Measurements from ENCODE around the gene COX10. TPM values are rescaled to one million over a fixed set of nuclear protein-coding genes. Genes with fewer than 3 reads are reported as not detected.

Gene COX10
- total RNA-seq, 1 experiment from 2014 or later, result 20.9 TPM

- H3K27me3 ChIP-seq, result no peaks in the 10 kb centered on the region
- H3K4me3 ChIP-seq, result no peak overlapping the region
- DNase-seq, result no peak
- no peaks in the 10 kb centered on the region for H3K36me3 ChIP-seq
- no peaks in the 10 kb centered on the region for H3K9me3 ChIP-seq
Measured at GRCh38 chr17:14098246-14098645, 28.9 kb downstream of the COX10 start.

- Histone ChIP-seq H3K36me3 (no peaks in the 10 kb centered on the region), H3K9me3 (no peaks in the 10 kb centered on the region), H3K4me3 (no peak overlapping the region), H3K27me3 (no peaks in the 10 kb centered on the region)
- DNase-seq, result no peak
Measured at GRCh38 chr17:14101976-14102375, 32.7 kb downstream of the COX10 start.

GRCh38 chr17:14103836-14104235 is 34.5 kb downstream of the COX10 start:
- Histone ChIP-seq H3K27me3 (no peaks in the 10 kb centered on the region), H3K36me3 (no peaks in the 10 kb centered on the region), H3K9me3 (no peaks in the 10 kb centered on the region), H3K4me3 (no peak overlapping the region)
- no peak for DNase-seq

GRCh38 chr17:14104734-14105133 is 35.4 kb downstream of the COX10 start:
- no peak overlapping the region for H3K4me3 ChIP-seq
- no peak for DNase-seq
- H3K9me3 ChIP-seq, result no peaks in the 10 kb centered on the region
- H3K27me3 ChIP-seq, result no peaks in the 10 kb centered on the region
- no peaks in the 10 kb centered on the region for H3K36me3 ChIP-seq

GRCh38 chr17:14107889-14108288 is 38.6 kb downstream of the COX10 start:
- Histone ChIP-seq H3K27me3 (no peaks in the 10 kb centered on the region), H3K9me3 (no peaks in the 10 kb centered on the region), H3K4me3 (no peak overlapping the region), H3K36me3 (no peaks in the 10 kb centered on the region)
- no peak for DNase-seq

- Histone ChIP-seq H3K9me3 (no peaks in the 10 kb centered on the region), H3K4me3 (no peak overlapping the region), H3K27me3 (no peaks in the 10 kb centered on the region), H3K36me3 (no peaks in the 10 kb centered on the region)
- no peak for DNase-seq
Measured at GRCh38 chr17:14112407-14112806, 43.1 kb downstream of the COX10 start.

- no peak for DNase-seq
- Histone ChIP-seq H3K27me3 (no peaks in the 10 kb centered on the region), H3K36me3 (no peaks in the 10 kb centered on the region)
Measured at GRCh38 chr17:14113137-14113536, 43.8 kb downstream of the COX10 start.

GRCh38 chr17:14116263-14117024 is 47.1 kb downstream of the COX10 start:
- Histone ChIP-seq H3K9me3 (no peaks in the 10 kb centered on the region), H3K27me3 (no peaks in the 10 kb centered on the region), H3K36me3 (no peaks in the 10 kb centered on the region), H3K4me3 (no peak overlapping the region)
- DNase-seq, result no peak

More at GRCh38 chr17:14113137-14113536, 43.8 kb downstream of the COX10 start:
- Histone ChIP-seq H3K9me3 (no peaks in the 10 kb centered on the region), H3K4me3 (no peak overlapping the region)

GRCh38 chr17:14118951-14119350 is 49.6 kb downstream of the COX10 start:
- no peaks in the 10 kb centered on the region for H3K27me3 ChIP-seq
- no peaks in the 10 kb centered on the region for H3K9me3 ChIP-seq
- no peaks in the 10 kb centered on the region for H3K36me3 ChIP-seq
- H3K4me3 ChIP-seq, result no peak overlapping the region
- no peak for DNase-seq

GRCh38 chr17:14119546-14119945 is 50.2 kb downstream of the COX10 start:
- Histone ChIP-seq H3K27me3 (no peaks in the 10 kb centered on the region), H3K36me3 (no peaks in the 10 kb centered on the region), H3K4me3 (no peak overlapping the region), H3K9me3 (no peaks in the 10 kb centered on the region)
- DNase-seq, result no peak

- Histone ChIP-seq H3K36me3 (no peaks in the 10 kb centered on the region), H3K4me3 (no peak overlapping the region), H3K27me3 (no peaks in the 10 kb centered on the region), H3K9me3 (no peaks in the 10 kb centered on the region)
- DNase-seq, result no peak
Measured at GRCh38 chr17:14121952-14122351, 52.6 kb downstream of the COX10 start.

GRCh38 chr17:14123619-14124278 is 54.4 kb downstream of the COX10 start:
- DNase-seq, result no peak
- no peaks in the 10 kb centered on the region for H3K9me3 ChIP-seq
- no peak overlapping the region for H3K4me3 ChIP-seq
- H3K27me3 ChIP-seq, result no peaks in the 10 kb centered on the region
- H3K36me3 ChIP-seq, result no peaks in the 10 kb centered on the region

GRCh38 chr17:14124854-14125253 is 55.5 kb downstream of the COX10 start:
- Histone ChIP-seq H3K27me3 (no peaks in the 10 kb centered on the region), H3K36me3 (no peaks in the 10 kb centered on the region), H3K4me3 (peak overlapping the region; percentile 44; the same call in 1 of the 2 replicates), H3K9me3 (no peaks in the 10 kb centered on the region)
- no peak for DNase-seq

- peak overlapping the region; percentile 44 for H3K4me3 ChIP-seq
- DNase-seq, result no peak
- H3K27me3 ChIP-seq, result no peaks in the 10 kb centered on the region
Measured at GRCh38 chr17:14125518-14126137, 56.3 kb downstream of the COX10 start.

GRCh38 chr17:14133104-14133503 is 63.8 kb downstream of the COX10 start:
- H3K4me3 ChIP-seq, result no peak overlapping the region
- peaks cover 5% of the 10 kb centered on the region; the same call in 1 of the 2 replicates for H3K9me3 ChIP-seq
- H3K36me3 ChIP-seq, result no peaks in the 10 kb centered on the region
- DNase-seq, result no peak
- no peaks in the 10 kb centered on the region for H3K27me3 ChIP-seq

More at GRCh38 chr17:14125518-14126137, 56.3 kb downstream of the COX10 start:
- H3K36me3 ChIP-seq, result no peaks in the 10 kb centered on the region
- H3K9me3 ChIP-seq, result 0 out of 2 replicates have a peak, but pooled peaks cover under 1% of the 10 kb centered on the region

GRCh38 chr17:14134456-14134855 is 65.2 kb downstream of the COX10 start:
- Histone ChIP-seq H3K9me3 (peaks cover 5% of the 10 kb centered on the region; the same call in 1 of the 2 replicates), H3K36me3 (no peaks in the 10 kb centered on the region), H3K4me3 (no peak overlapping the region), H3K27me3 (no peaks in the 10 kb centered on the region)
- no peak for DNase-seq

- Histone ChIP-seq H3K36me3 (no peaks in the 10 kb centered on the region), H3K9me3 (peaks cover under 1% of the 10 kb centered on the region; the same call in 1 of the 2 replicates), H3K27me3 (no peaks in the 10 kb centered on the region), H3K4me3 (no peak overlapping the region)
- no peak for DNase-seq
Measured at GRCh38 chr17:14135906-14136590, 66.7 kb downstream of the COX10 start.

All from MG63 (cell line).